ENCODE measurements around the gene COL4A2. TPM values are rescaled to one million over a fixed set of nuclear protein-coding genes. Genes with fewer than 3 reads are reported as not detected.

Gene COL4A2
- total and polyA plus RNA-seq, 5 experiments from 2014 or later, result not detected

DNA sequence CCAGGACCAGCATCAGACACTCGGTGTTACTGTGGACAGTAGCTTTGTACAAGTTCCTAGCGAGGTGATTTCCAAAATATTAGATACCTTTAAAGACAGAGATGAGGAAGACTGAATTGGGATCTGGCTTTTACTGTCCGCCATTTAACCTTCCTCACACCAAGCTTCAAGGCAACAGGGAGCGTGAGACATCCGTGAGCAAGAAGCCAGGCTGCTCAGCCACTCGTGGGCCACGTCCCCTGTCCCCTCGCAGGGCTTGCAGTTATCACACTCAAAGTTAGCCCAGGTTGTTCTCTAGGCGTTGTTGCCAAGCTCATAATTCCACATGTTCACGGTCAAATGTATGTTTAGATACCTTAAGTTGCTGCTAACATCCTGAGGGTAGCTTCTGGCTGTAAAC, 102.9 kb downstream of the COL4A2 start:
- Mint-ChIP-seq H3K27ac (no peak overlapping the region), H3K27me3 (peaks cover 51 to 91% (median 65%) of the 10 kb centered on the region in 5 donors), H3K4me3 (no peak overlapping the region), H3K9me3 (no peaks in the 10 kb centered on the region), H3K4me1 (peaks cover 0 to 7% (median 1%) of the 10 kb centered on the region in 4 donors), H3K36me3 (no peaks in the 10 kb centered on the region)
- ATAC-seq, result no peak
- DNase-seq, result no peak
- POLR2A ChIA-PET, result no interaction called here

DNA sequence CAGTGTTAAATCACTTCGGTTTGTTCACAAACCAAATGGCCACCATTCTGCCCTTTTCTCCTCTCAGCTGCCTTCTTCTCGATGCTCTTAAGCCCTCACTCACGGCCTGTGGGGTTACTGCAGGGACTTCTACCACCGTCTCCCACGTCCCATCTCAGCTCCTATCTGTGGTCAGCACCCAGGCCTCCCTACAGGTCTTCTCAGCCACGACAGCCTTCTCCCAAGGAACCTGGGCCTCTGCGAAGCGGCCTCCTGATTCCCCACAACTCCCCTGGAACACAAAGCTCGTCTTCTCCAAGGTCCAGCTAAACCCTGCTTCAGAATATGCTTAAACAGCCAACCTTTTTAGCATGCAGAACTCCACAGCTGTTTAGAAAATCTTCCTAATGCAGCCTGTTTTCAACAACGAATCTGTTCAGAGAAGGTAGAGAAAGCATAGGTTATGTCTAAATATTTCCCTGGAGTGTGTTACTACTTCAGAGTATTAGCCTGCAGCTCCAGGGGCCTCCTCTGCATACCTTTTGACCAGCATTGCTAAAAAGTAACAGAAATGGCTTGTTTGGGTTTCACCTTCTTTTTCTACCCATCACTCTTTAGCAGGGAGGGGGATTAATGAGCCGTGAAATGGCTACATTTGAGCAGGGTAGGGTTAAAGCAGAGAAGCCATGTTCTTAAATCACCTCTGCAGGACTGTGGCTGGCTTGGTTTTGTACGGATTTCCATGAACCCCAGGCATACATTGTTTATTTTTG, 104.0 kb downstream of the COL4A2 start:
- H3K4me3 Mint-ChIP-seq, result no peak overlapping the region
- no peaks in the 10 kb centered on the region for H3K36me3 Mint-ChIP-seq
- ATAC-seq (no peak), DNase-seq (no peak)
- POLR2A ChIA-PET, result no interaction called here
- peaks cover 49 to 91% (median 63%) of the 10 kb centered on the region in 5 donors for H3K27me3 Mint-ChIP-seq
- no peak overlapping the region for H3K27ac Mint-ChIP-seq
- H3K9me3 Mint-ChIP-seq, result no peaks in the 10 kb centered on the region
- peaks cover 0 to 7% (median 1%) of the 10 kb centered on the region in 4 donors for H3K4me1 Mint-ChIP-seq

- ATAC-seq, result no peak
- H3K4me1 Mint-ChIP-seq, result peaks cover 0 to 7% (median 1%) of the 10 kb centered on the region in 4 donors
Measured at GRCh38 chr13:110411688-110412059, 104.6 kb downstream of the COL4A2 start.

DNA sequence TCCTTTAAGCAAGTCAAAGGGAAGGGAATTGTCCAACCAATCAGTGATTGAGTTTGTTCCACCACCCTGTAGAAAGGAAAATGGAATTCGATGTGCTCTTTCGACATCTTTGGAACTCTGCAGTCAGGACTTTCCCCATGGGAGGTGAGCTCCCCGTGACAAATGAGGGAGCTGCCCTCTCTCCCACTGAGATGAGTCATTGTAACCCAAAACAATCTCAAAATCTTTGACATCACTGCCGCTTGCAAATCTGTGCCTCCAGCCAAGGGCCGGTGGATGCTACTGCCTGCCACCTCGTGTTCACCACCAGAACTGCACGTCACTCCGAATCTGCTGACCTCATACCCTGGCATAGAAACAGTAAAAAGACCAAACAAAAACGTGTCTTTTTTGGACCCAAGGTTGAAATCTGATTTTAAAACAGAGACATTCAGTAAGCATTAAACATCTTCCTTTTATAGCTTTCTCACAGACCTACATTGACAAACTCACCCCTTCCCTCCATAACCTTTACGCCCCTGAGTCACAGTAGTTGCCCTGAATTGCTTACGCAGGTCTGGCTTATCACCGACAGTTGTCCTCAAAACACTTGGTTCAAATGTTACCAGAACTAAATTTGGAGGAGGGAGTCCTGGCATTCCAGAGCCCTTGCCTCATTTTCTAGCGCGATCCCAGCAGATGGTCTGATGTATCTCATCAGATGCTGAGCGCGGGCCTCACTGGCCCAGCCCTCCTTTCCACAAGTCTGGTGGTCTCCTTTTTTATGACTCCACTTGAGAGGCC, 105.2 kb downstream of the COL4A2 start:
- no peak overlapping the region for H3K27ac Mint-ChIP-seq
- ATAC-seq, result peak in 1 of 2 donors; percentile 65
- POLR2A ChIA-PET, result no interaction called here
- H3K27me3 Mint-ChIP-seq, result peaks cover 48 to 91% (median 59%) of the 10 kb centered on the region in 5 donors
- peak; percentile 15 to 70 (median 44) for DNase-seq
- peaks cover 0 to 7% (median 1%) of the 10 kb centered on the region in 4 donors for H3K4me1 Mint-ChIP-seq
- H3K9me3 Mint-ChIP-seq, result no peaks in the 10 kb centered on the region
- H3K4me3 Mint-ChIP-seq, result no peak overlapping the region
- no peaks in the 10 kb centered on the region for H3K36me3 Mint-ChIP-seq

More at GRCh38 chr13:110411688-110412059, 104.6 kb downstream of the COL4A2 start:
- no peaks in the 10 kb centered on the region for H3K9me3 Mint-ChIP-seq
- H3K4me3 Mint-ChIP-seq, result no peak overlapping the region
- no peaks in the 10 kb centered on the region for H3K36me3 Mint-ChIP-seq
- peaks cover 50 to 91% (median 61%) of the 10 kb centered on the region in 5 donors for H3K27me3 Mint-ChIP-seq
- H3K27ac Mint-ChIP-seq, result no peak overlapping the region
- POLR2A ChIA-PET, result no interaction called here
- no peak for DNase-seq

GRCh38 chr13:110413016-110413675, 106.1 kb downstream of the COL4A2 start:
- no peak overlapping the region for H3K27ac Mint-ChIP-seq
- H3K36me3 Mint-ChIP-seq, result no peaks in the 10 kb centered on the region
- no peaks in the 10 kb centered on the region for H3K9me3 Mint-ChIP-seq
- POLR2A ChIA-PET, result no interaction called here
- DNase-seq (no peak), ATAC-seq (no peak)
- H3K4me3 Mint-ChIP-seq, result no peak overlapping the region
- peaks cover 0 to 3% (median 1%) of the 10 kb centered on the region in 4 donors for H3K4me1 Mint-ChIP-seq
- peaks cover 48 to 91% (median 59%) of the 10 kb centered on the region in 5 donors for H3K27me3 Mint-ChIP-seq

- POLR2A ChIA-PET, result no interaction called here
- Mint-ChIP-seq H3K27ac (no peak overlapping the region), H3K4me1 (peaks cover 0 to 3% (median 1%) of the 10 kb centered on the region in 4 donors), H3K9me3 (no peaks in the 10 kb centered on the region), H3K4me3 (no peak overlapping the region), H3K27me3 (peaks cover 48 to 95% (median 64%) of the 10 kb centered on the region in 5 donors), H3K36me3 (no peaks in the 10 kb centered on the region)
- ATAC-seq (no peak), DNase-seq (no peak)
Measured at GRCh38 chr13:110413676-110414040, 106.6 kb downstream of the COL4A2 start.

DNA sequence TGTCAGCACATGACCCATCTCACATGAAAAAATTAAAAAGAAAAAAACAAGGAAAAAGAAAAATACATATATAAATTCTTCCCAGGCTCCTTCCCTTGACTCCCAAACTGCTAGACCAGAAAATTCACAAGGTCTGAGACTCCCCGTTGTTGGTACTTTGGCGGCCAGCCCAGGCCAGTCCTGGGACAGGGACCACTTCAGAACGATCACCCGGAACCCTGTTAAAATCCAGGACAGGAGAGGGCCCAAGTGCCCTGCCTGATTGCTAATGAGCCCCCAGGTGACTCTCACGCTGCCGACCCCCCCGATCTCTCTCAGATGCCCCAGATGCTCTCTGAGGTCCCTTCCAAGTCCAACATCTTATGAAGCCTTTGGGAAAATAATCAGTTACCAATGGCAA, 107.2 kb downstream of the COL4A2 start:
- DNase-seq (no peak), ATAC-seq (no peak)
- Mint-ChIP-seq H3K27ac (no peak overlapping the region), H3K9me3 (no peaks in the 10 kb centered on the region), H3K36me3 (no peaks in the 10 kb centered on the region), H3K4me1 (peaks cover 0 to 3% (median 1%) of the 10 kb centered on the region in 4 donors), H3K27me3 (peaks cover 52 to 100% (median 70%) of the 10 kb centered on the region in 5 donors), H3K4me3 (no peak overlapping the region)
- POLR2A ChIA-PET, result no interaction called here

DNA sequence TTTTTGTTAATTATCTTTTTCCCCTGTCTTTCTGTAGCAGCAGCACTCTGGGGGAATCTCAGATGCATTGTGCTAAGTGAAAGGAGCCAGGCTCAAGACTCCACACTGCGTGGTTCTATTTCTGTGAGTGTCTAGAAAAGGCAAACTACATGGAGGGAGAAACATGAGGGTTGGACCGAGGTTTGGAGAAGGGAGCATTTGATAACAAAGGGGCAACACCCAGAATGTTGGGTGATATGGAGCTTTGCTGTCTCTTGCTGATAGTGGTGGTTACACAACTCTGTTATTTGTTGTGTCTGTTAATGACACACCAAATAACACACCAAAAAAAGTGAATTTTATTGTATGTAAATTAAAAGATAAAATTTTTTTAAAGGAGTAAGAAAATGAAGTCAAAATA, 107.8 kb downstream of the COL4A2 start:
- peaks cover 0 to 3% (median 1%) of the 10 kb centered on the region in 4 donors for H3K4me1 Mint-ChIP-seq
- no peaks in the 10 kb centered on the region for H3K36me3 Mint-ChIP-seq
- ATAC-seq (no peak), DNase-seq (no peak)
- POLR2A ChIA-PET, result no interaction called here
- peaks cover 53 to 100% (median 71%) of the 10 kb centered on the region in 5 donors for H3K27me3 Mint-ChIP-seq
- no peaks in the 10 kb centered on the region for H3K9me3 Mint-ChIP-seq
- H3K4me3 Mint-ChIP-seq, result no peak overlapping the region
- no peak overlapping the region for H3K27ac Mint-ChIP-seq

- Mint-ChIP-seq H3K4me1 (peaks cover 0 to 3% (median 1%) of the 10 kb centered on the region in 4 donors), H3K27me3 (peaks cover 53 to 100% (median 74%) of the 10 kb centered on the region in 5 donors), H3K4me3 (no peak overlapping the region), H3K27ac (no peak overlapping the region), H3K36me3 (no peaks in the 10 kb centered on the region), H3K9me3 (no peaks in the 10 kb centered on the region)
- ATAC-seq (no peak), DNase-seq (no peak)
- POLR2A ChIA-PET, result no interaction called here
Measured at GRCh38 chr13:110415669-110416068, 108.6 kb downstream of the COL4A2 start.

- no peak for ATAC-seq
- H3K36me3 Mint-ChIP-seq, result no peaks in the 10 kb centered on the region
- no peaks in the 10 kb centered on the region for H3K9me3 Mint-ChIP-seq
- no peak overlapping the region for H3K27ac Mint-ChIP-seq
- H3K4me1 Mint-ChIP-seq, result peaks cover 2 to 7% (median 4%) of the 10 kb centered on the region in 4 donors
- POLR2A ChIA-PET, result no interaction called here
- no peak for DNase-seq
- no peak overlapping the region for H3K4me3 Mint-ChIP-seq
- peaks cover 55 to 100% (median 74%) of the 10 kb centered on the region in 5 donors for H3K27me3 Mint-ChIP-seq
Measured at GRCh38 chr13:110416131-110417025, 109.3 kb downstream of the COL4A2 start.

- H3K27ac Mint-ChIP-seq, result no peak overlapping the region
- H3K27me3 Mint-ChIP-seq, result peaks cover 57 to 100% (median 74%) of the 10 kb centered on the region in 5 donors
- ATAC-seq, result no peak
- no peaks in the 10 kb centered on the region for H3K9me3 Mint-ChIP-seq
- H3K36me3 Mint-ChIP-seq, result no peaks in the 10 kb centered on the region
- DNase-seq, result no peak
- no peak overlapping the region for H3K4me3 Mint-ChIP-seq
- H3K4me1 Mint-ChIP-seq, result peaks cover 9 to 14% (median 12%) of the 10 kb centered on the region in 4 donors
- POLR2A ChIA-PET, result no interaction called here
Measured at GRCh38 chr13:110418944-110419343, 111.9 kb downstream of the COL4A2 start.

- no peak for DNase-seq
- POLR2A ChIA-PET, result no interaction called here
- H3K27me3 Mint-ChIP-seq, result peaks cover 57 to 100% (median 74%) of the 10 kb centered on the region in 5 donors
- H3K9me3 Mint-ChIP-seq, result no peaks in the 10 kb centered on the region
- H3K27ac Mint-ChIP-seq, result peak overlapping the region in 1 of 10 donors; percentile 31
- H3K4me1 Mint-ChIP-seq, result peaks cover 9 to 14% (median 12%) of the 10 kb centered on the region in 4 donors
- no peak overlapping the region for H3K4me3 Mint-ChIP-seq
- no peak for ATAC-seq
- no peaks in the 10 kb centered on the region for H3K36me3 Mint-ChIP-seq
Measured at GRCh38 chr13:110419381-110419791, 112.3 kb downstream of the COL4A2 start.
